ENCODE data around the gene ARHGAP35.

The ARHGAP35 gene

DNA sequence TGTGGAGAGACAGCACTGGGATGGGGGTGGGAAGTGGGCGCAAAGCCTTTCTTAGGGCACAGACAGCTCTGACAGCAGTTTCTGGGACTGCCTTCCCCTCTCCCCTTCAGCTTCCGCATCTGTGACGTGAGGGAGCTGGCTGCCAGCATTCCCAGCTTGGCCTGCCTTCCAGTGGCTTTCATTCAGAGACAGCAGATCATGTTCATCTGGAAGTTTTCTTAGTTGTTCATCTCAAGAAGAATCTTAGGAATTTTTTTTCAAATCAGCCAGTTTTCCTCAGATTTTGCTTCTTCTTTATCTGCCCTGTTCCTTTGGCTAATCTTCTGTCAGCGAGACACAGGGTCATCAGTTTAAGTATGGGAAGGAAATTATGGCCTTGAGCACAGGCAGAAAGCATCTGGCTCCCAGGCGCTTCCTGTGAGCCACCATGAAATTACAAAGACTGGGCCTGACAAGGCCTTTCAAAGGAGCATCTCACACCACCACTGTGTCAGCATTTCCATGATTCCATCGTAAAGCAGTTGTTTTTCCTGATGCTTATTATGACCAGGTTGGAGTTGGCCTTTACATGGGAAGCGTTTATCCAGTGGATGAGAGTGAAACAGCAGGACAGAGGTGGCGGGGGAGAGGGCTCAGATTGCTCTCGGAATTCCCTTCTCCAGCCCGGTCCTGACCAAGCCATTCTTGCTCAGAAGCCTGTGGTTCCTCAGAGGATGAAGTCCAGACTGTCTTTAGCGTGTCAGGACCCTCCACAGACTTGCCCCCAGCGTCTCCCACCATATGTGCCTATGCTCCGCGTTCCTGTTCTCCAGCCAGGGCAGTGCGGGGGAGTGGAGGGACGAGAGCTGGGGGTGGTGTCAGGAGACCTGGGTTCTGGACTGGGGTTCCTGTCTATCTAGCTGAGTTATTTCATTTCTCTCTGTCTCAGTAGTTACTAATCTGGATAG lies 43.6 kb downstream of the ARHGAP35 start:
- no peak for DNase-seq (ENCODE audit: low spot score)

DNA sequence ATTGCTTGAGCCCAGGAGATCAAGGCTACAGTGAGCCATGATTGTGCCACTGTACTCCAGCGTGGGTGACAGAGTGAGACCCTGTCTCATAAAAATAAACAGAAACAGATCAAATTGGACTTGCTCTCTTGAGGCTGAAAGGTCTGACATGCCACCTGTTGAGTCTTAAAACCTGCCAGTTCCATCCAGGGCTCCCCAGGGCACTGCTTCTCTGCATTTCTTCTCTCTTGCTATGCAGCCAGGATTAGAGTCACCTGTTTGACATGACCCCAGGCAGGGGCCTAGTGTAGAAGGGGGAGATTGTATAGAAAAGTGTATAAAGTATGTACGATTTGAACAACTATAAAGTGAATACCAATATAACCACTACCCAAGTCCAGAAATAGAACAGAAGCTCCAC lies 45.4 kb downstream of the ARHGAP35 start:
- no peak for DNase-seq (ENCODE audit: low spot score)

DNA sequence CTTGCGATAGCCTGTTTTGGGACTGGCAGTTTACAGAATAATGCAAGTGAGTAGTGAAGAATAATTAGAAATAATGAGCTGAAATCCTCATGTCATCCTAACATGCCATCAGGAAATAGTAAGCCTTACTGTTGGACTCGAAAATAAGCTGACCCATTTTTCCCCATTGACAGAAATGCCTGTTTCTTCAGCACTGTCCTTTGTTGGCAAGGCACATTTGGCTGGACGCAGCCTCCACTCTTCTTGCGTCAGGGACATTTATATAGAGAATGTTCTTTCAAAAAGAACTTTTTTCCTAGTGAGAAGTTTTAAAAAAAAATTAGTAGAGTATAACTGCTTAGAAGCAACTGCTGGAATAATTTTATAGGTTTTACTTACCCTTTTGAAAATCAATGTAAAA lies 47.1 kb downstream of the ARHGAP35 start:
- no peak for DNase-seq (ENCODE audit: low spot score)

DNA sequence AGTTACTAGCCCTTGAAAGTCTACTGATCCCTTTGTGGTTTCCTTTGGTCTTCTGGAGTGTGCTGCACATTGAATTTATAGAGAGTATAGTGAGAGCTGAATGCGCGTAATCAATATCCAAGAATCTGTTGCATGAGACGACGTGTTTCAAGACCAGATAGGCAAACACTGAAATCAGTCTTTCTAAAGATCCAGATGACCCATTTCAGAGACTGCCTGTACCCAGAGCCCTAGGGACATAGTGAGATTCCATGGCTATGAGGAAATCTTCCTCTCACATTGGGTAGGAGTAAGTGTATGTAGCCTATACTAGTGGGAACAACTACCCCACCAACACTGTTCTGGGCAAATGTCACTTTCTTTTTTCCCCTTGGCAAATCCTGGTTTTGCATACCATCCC lies 48.6 kb downstream of the ARHGAP35 start:
- no peak for DNase-seq (ENCODE audit: low spot score)

All from CD4-positive, alpha-beta T cell treated with Interleukin-6 at 100 ng/mL for 8 hours (primary cell).